HUES64 (cell line): ENCODE data around the gene SPRED1.

ENCODE experiments used
- H3K27ac ChIP-seq: 2 replicates; pipeline ENCODE4 v1.7.0; 2013; ENCODE audit warnings: low read depth, low read length, inconsistent platforms
- H3K27me3 ChIP-seq: 2 replicates; pipeline ENCODE4 v1.6.1; 2013; ENCODE audit warnings: mild to moderate bottlenecking, low read length; ENCODE audit not compliant: insufficient read depth
- H3K36me3 ChIP-seq: 2 replicates; pipeline ENCODE4 v1.6.1; 2013; ENCODE audit warnings: mild to moderate bottlenecking, low read length; ENCODE audit not compliant: insufficient read depth
- H3K4me1 ChIP-seq: 2 replicates; pipeline ENCODE4 v1.6.1; 2013; ENCODE audit warnings: mild to moderate bottlenecking, low read length, moderate library complexity; ENCODE audit not compliant: insufficient read depth
- H3K4me3 ChIP-seq: 2 replicates; pipeline ENCODE4 v1.5.1; 2013; ENCODE audit warnings: mild to moderate bottlenecking, low read length, moderate library complexity
- H3K9ac ChIP-seq: 2 replicates; pipeline ENCODE4 v1.6.1; 2013; ENCODE audit warnings: mild to moderate bottlenecking, low read depth, low read length
- H3K9me3 ChIP-seq: 2 replicates; pipeline ENCODE4 v1.6.1; 2013; ENCODE audit warnings: low read depth, low read length; ENCODE audit not compliant: insufficient read depth
- WGBS: fragments of 150-250, 120-280 bp; methylation state at CpG from one replicate; pipeline ENCODE4 v1.1.7; 2013; ENCODE audit warnings: missing lambda C conversion rate; 5-methylcytosine and 5-hydroxymethylcytosine counted together

SPRED1 gene

DNA sequence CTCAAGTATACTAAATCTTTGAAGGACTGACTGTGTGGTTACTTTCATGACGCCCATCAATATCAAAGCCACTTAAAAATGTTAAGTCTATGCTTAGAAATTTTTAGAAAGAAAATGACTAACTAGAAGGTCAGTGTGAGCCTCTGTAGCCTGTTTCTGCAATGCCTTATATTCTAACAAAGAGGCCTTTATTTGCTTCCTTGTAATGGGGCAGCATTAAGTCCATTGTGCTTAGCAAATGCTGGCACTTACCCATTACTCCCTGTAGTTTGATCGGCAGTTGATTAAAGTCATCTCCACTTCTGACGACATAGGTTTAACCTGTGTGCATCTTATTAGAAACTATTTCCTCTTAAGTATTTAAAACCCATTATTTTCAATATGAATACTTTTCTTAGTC is 109.7 kb downstream of the SPRED1 start:
- H3K4me1 ChIP-seq = no peaks in the 10 kb centered on the region
- no peaks in the 10 kb centered on the region for H3K36me3 ChIP-seq
- no peak overlapping the region for H3K4me3 ChIP-seq
- no peaks in the 10 kb centered on the region for H3K27me3 ChIP-seq
- no peak overlapping the region for H3K27ac ChIP-seq
- no peak overlapping the region for H3K9ac ChIP-seq
- 94% methylated on average over 2 of the region's 3 CpGs for WGBS
- no peaks in the 10 kb centered on the region for H3K9me3 ChIP-seq

DNA sequence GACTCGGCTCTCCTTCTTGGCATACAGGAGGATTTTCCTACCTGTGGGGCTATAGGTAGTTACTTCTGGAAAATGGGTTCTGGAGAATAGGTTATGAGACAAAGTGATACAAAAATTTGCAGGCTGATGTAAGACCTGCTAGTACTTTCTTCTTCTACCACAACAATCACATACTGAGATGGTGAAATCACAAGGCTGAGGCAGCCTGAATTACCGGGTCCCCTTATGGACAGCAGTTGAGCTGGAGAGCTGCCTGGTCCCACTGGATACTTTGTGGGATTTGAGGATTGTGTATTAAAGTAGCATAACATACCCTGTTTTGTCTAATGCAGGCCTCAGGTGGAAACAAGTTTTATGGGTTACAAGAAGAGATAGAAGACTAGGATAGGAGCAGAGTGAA is 114.8 kb downstream of the SPRED1 start:
- WGBS = 92% methylated on average over 2 of the region's 2 CpGs
- no peak overlapping the region for H3K4me3 ChIP-seq
- no peaks in the 10 kb centered on the region for H3K36me3 ChIP-seq
- no peaks in the 10 kb centered on the region for H3K27me3 ChIP-seq
- no peak overlapping the region for H3K27ac ChIP-seq
- H3K4me1 ChIP-seq = peaks cover 12% of the 10 kb centered on the region
- no peak overlapping the region for H3K9ac ChIP-seq
- no peaks in the 10 kb centered on the region for H3K9me3 ChIP-seq

DNA sequence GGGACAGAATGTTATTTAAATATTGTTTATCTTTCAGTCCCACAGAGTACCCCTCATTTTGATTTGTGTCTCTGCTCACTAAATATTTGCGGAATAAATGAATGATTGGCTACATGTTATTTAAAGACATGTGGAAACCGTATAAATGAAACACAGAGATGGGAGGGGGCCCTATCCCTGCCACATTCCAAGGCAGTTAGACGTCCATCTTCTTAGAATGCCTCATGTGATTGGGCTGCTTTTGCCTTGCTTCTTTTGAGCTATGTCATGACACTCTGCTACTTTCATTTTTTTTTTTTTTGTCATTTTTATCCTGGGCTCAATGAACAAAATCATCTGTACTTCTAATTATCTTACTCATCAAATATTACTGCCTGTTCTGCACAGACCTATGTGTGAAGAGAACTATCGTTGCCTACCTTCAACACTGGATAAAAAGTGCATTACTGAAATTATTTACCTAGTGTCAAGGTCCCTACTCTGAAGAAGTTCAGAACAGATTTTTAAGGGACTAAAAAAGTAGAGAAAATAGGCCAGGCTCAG is 117.4 kb downstream of the SPRED1 start:
- Histone ChIP-seq H3K4me3 (no peak overlapping the region), H3K27me3 (no peaks in the 10 kb centered on the region), H3K27ac (no peak overlapping the region), H3K36me3 (no peaks in the 10 kb centered on the region), H3K9ac (no peak overlapping the region), H3K4me1 (peaks cover 17% of the 10 kb centered on the region), H3K9me3 (no peaks in the 10 kb centered on the region)
- WGBS = 79% methylated on average over 4 of the region's 4 CpGs

DNA sequence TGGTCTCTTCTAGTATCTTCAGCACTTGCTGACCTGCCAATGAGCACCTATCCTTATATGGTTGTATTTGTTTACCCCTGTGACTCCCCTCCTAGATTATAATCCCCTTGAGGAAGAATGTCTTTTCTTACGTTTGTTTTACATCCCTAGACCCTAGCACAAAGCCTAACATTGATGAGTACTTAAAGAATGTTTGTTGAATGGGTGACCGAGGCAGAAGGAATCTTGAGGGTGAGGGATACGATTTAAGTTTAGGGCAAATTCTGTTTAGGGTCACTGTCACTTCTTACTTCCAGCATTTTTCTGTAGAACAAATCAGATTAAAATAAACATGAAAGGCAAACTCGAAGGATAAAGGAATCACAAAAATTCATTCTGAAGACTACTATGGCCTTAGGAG is 120.4 kb downstream of the SPRED1 start:
- 69% methylated on average over 3 of the region's 4 CpGs for WGBS
- no peak overlapping the region for H3K4me3 ChIP-seq
- H3K27ac ChIP-seq = peak overlapping the region; percentile 43; the same call in 1 of the 2 replicates
- H3K4me1 ChIP-seq = peaks cover 17% of the 10 kb centered on the region
- no peaks in the 10 kb centered on the region for H3K27me3 ChIP-seq
- no peaks in the 10 kb centered on the region for H3K36me3 ChIP-seq
- no peak overlapping the region for H3K9ac ChIP-seq
- H3K9me3 ChIP-seq = no peaks in the 10 kb centered on the region

DNA sequence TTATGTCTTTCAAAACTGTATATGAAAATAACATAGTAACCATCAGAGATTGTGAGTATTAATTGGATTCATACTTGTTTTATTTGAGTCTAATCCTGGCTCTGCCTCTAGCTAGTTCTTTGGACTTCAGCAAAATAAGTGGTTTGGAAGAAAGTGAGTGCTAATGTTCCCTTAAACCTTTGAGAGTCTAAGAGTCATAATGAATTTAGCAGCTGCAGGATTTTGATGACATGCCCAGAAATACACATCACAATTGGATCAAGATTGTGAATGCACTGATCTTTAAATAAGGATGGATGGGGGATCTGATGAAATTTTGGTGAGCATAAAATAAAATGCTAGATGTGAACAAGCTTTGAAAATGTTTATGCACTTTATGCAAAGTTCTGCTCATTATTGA is 121.4 kb downstream of the SPRED1 start:
- Histone ChIP-seq H3K4me1 (peaks cover 17% of the 10 kb centered on the region), H3K27ac (no peak overlapping the region), H3K36me3 (no peaks in the 10 kb centered on the region), H3K9me3 (no peaks in the 10 kb centered on the region), H3K27me3 (no peaks in the 10 kb centered on the region), H3K4me3 (no peak overlapping the region), H3K9ac (no peak overlapping the region)

DNA sequence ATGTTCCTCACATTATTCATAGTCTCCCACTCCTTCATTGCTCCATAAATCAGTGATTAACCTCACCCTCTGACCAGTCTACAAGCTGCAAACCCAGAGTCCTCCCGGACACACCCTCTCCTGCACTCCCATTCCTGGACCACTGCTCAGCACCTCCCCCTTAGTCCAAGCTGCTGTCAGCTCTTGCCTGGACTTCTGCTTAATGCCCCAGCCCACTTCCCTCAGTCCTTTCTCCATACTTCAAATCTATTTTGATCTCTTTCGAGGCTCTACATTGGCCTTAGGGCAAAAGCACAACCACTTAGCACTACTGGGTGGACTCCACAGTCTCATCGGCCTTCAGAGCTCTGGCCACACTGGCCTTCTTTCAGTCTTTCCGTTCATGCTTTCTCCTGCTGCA is 121.9 kb downstream of the SPRED1 start:
- WGBS = 94% methylated on average over 4 of the region's 4 CpGs
- H3K4me1 ChIP-seq = peaks cover 13% of the 10 kb centered on the region
- H3K36me3 ChIP-seq = no peaks in the 10 kb centered on the region
- H3K4me3 ChIP-seq = no peak overlapping the region
- no peak overlapping the region for H3K27ac ChIP-seq
- H3K9ac ChIP-seq = no peak overlapping the region
- no peaks in the 10 kb centered on the region for H3K9me3 ChIP-seq
- no peaks in the 10 kb centered on the region for H3K27me3 ChIP-seq

DNA sequence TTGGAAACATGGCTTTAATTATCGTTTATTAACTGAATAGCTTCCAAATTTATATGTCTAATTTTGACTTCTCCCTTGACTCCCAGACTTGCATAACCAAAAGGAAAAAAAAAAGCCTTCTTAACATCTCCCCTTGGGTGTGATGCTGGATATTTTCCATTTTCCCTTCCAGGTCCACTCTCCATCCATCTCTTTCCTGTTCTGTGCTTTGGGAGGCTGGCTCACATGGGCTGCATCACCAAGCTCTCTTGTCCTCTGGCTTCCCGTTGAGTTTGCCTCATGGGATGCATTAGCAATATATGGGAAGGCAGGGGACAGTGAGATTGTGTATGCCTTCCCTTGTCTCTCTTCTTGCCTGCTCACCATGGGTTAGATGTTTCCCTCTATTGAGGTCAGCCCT is 123.4 kb downstream of the SPRED1 start:
- Histone ChIP-seq H3K27me3 (no peaks in the 10 kb centered on the region), H3K36me3 (no peaks in the 10 kb centered on the region), H3K9ac (no peak overlapping the region), H3K4me3 (no peak overlapping the region), H3K27ac (no peak overlapping the region), H3K4me1 (peaks cover 6% of the 10 kb centered on the region; the same call in 1 of the 2 replicates), H3K9me3 (no peaks in the 10 kb centered on the region)
- 96% methylated on average over 2 of the region's 2 CpGs for WGBS

DNA sequence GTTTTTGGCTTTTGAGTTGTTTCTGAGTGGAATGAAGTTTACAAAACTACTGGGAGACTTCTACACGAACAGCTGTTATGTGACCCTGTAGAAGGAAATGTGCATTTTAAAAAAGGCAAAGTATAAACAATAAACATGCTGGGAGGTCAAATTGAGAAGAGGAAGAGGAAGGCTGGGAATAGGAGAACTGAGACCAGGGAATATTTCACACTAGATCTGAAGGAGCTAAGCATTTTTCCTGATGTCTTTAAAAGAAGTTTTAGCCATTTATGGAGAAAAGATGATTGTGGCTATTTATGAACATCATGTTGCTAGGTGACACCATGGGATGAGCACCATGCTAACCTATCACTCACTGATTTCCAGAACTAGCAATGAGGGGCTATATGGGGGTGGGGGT is 125.0 kb downstream of the SPRED1 start:
- Histone ChIP-seq H3K4me3 (no peak overlapping the region), H3K36me3 (no peaks in the 10 kb centered on the region), H3K27ac (no peak overlapping the region), H3K27me3 (no peaks in the 10 kb centered on the region), H3K9ac (no peak overlapping the region), H3K9me3 (no peaks in the 10 kb centered on the region), H3K4me1 (peaks cover 4% of the 10 kb centered on the region; the same call in 1 of the 2 replicates)
- 75% methylated on average over 1 of the region's 1 CpG for WGBS

DNA sequence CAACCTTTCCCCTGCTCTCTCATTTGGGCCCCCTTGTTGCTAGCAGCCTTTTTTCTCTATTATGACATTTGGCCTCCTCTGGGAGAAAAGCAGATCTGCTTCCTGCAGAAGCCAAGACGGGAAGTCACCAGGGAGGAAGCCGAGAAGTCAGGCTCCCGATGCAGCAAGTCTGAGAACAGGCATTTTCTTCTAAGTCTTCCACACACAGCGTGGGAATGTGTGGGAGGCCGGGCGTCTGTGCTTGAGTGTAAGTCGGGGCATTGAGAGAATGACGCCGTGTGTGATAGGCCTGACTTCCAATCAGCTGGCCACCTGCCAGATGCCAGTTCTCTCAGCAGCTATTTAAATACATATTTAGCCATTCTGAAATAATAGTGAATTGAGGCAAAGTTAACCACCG is 125.5 kb downstream of the SPRED1 start:
- Histone ChIP-seq H3K4me1 (0 out of 2 replicates have a peak, but pooled peaks cover under 1% of the 10 kb centered on the region), H3K4me3 (no peak overlapping the region), H3K27me3 (no peaks in the 10 kb centered on the region), H3K36me3 (no peaks in the 10 kb centered on the region), H3K27ac (no peak overlapping the region), H3K9me3 (no peaks in the 10 kb centered on the region), H3K9ac (no peak overlapping the region)
- 95% methylated on average over 10 of the region's 10 CpGs for WGBS

DNA sequence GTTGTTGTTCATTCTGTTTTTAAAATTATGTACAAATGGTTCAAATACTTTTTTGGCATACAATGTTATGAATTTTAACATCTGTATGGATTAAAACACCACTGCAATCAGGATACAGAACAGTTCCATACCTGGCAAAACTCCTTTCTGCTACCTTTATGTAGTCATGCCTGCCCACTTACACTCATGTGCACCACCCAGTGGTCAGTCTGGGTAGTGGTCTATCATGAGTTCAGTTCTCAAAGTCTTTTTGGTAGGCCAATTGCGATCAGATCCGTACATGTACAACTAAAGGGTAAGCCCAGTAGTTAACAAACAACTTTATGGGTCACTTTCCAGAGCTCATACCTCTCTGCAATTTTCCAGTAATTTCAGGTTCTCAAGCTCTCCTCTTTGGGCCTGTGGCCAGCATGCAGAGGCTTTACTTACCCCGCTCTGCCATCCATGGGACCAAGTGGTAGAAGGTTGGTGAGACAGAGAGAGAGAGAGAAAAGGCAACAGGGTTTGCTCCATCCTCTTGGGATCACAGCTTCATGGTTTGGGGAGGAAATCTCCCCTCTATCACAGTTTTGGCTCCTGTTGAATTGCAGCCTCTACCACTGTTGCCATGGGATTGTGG is 137.4 kb downstream of the SPRED1 start:
- no peaks in the 10 kb centered on the region for H3K27me3 ChIP-seq
- no peak overlapping the region for H3K4me3 ChIP-seq
- no peaks in the 10 kb centered on the region; the same call in 1 of the 2 replicates for H3K4me1 ChIP-seq
- no peaks in the 10 kb centered on the region for H3K9me3 ChIP-seq
- no peak overlapping the region for H3K27ac ChIP-seq
- 84% methylated on average over 3 of the region's 3 CpGs for WGBS
- no peak overlapping the region for H3K9ac ChIP-seq
- H3K36me3 ChIP-seq = no peaks in the 10 kb centered on the region

DNA sequence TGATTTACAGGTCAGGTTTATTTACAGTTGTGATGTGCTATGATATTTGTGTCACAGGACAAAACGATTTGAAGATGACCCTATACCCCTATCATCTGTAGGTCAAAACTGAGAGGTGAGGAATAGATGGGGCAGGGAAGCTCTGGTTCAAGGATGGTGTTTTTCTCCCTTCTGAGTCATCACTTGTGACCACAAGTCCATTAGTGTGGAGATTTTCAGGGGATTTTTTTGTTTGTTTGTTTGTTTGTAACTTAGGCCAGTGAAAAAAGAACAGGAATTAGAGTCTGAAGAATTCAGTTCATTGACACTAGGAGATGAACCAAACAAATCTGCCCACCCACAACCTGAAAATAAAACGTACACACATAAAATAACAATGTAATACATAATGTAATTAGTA is 138.6 kb downstream of the SPRED1 start:
- Histone ChIP-seq H3K27ac (no peak overlapping the region), H3K9ac (no peak overlapping the region), H3K9me3 (no peaks in the 10 kb centered on the region), H3K27me3 (no peaks in the 10 kb centered on the region), H3K4me1 (no peaks in the 10 kb centered on the region; the same call in 1 of the 2 replicates), H3K4me3 (no peak overlapping the region), H3K36me3 (no peaks in the 10 kb centered on the region)
- no CpG with 5 or more reads among the region's 2 CpGs for WGBS

DNA sequence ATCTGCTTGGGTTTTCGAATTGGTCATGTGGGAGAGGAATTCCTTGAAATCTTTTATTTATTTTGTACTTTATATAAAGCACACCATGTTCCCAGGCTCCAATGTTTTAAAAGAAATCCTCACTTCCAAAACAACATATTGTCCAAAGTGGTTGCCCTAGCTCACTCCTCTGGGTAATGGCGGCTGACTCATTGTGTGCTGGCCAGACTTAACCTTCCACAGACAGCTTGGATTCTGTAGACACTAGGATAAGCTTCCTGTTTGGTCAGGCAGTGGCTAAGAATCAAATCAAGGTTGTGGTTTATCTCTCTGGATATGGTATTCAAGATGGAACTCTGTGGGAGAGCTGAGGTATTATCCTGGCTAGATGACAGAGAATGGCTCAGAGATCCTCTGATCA is 145.5 kb downstream of the SPRED1 start:
- Histone ChIP-seq H3K4me3 (no peak overlapping the region), H3K36me3 (no peaks in the 10 kb centered on the region), H3K27ac (no peak overlapping the region), H3K27me3 (no peaks in the 10 kb centered on the region), H3K4me1 (no peaks in the 10 kb centered on the region; the same call in 1 of the 2 replicates), H3K9ac (no peak overlapping the region), H3K9me3 (no peaks in the 10 kb centered on the region)
- WGBS = 87% methylated on average over 1 of the region's 2 CpGs
